GM19035 (cell line): ENCODE data around the gene HSD11B2.
"Not testable (repeated sequence)": the region's sequence is repeated elsewhere in the genome, so short reads cannot be mapped to it uniquely, and the experiment has no call there.

Experiments used
- ATAC-seq: cut with Tn5 transposase; IDR thresholded peaks from one replicate; pipeline ENCODE4 v1.9.1; 2021; ENCODE audit not compliant: unreplicated experiment

HSD11B2 gene

DNA sequence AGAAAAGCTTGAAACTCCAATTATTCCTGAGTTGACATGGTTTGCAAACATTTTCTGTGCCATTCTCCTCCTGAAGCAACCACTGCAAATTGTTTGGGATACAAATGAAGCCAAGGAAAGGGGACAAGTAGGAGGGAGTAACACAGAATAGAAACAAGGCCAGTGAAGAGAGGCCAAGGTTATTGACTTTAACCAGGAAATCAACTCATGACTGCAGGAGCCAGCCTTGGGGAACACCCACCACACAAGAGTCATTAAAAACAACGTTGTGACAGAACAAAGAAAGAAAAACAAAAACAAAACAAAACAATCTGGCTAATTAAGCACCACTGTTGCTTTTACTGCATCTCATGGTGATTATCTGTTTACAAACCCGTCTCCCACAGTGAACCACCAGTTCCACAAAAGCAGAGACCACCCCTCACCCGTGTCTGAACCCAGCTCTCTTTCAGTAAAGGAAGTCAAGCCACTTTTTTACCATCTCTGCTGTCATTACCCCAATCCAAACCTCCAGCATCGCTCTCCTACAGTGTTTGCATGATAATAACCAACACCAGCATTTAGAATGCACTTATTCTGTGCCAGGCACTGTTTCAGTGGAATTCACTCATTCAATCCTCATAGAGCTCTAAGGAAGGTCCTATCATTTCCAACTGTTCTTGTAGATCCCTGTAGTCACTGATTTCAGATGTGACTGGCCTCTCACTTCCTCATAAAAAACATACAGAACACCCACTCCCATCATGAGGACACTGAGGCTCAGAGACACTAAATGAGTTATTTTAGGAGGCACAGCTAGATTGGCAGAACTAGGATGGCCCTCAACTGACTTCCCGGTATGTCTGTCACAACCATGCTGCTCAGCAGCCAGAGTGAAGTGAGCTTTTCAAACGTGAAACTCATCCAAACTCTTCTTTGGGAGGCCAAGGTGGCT is 16.7 kb upstream of the HSD11B2 start:
- ATAC-seq, result no peak

DNA sequence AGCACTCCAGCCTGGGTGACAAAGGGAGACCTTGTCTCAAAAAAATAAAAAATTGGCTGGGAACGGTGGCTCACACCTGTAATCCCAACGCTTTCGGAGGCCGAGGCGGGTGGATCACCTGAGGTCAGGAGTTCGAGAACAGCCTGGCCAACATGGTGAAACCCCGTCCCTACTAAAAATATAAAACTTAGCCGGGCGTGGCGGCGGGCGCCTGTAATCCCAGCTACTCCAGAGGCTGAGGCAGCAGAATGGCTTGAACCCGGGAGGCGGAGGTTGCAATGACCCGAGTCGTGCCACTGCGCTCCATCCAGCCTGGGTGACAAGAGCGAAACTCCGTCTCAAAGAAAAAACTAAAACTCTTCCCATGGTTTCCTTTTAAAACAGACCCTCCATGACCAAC is 15.5 kb upstream of the HSD11B2 start:
- ATAC-seq, result not testable (repeated sequence)

- peak; percentile 76 for ATAC-seq
These were observed 14.8 kb upstream of the HSD11B2 start, which contains the start of gene ZDHHC1 for GRCh38 chr16:67415872-67416793. TSS of gene ZDHHC1 (minus strand) at chr16:67416477. CDS start at chr16:67407775, 8,702 bp downstream.

- ATAC-seq, result no peak
These were observed 13.4 kb upstream of the HSD11B2 start for GRCh38 chr16:67417333-67418061.

DNA sequence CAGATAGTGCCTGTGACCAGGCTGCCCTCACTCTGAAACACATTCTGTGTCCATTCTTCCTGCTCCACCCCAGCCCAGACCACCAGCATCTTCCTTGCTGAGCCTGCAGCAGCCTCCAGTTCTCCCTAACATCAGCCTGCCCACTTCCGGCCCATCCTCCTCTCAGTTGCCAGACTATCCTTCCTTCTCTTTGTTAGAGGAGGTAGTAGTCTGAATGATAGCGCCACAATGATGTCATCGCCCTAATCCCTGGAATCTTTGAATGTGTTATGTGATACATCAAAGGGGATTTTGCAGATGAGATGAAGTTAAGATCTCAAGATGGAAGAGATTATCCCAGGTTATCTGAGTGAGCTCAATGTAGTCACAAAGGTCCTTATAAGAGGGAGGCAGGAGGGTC is 11.4 kb upstream of the HSD11B2 start:
- no peak for ATAC-seq

DNA sequence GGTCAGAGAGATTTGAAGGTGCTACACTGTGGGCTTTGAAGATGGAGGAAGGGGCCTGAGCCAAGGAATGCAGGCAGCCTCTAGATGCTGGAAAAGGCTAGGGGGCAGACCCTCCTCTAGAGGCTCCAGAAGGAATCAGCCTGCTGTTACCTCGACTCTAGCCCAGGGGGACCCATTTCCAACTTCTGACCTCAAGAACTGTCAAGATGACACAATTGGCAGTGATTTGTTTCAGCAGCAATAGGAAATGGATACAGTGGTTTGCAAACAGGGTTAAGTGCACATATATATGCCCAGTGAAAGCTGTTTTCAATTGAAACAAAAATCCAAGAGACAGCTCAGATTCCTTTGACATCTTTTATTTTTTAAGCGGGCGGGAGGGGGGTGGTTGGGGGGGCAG is 11.0 kb upstream of the HSD11B2 start:
- ATAC-seq, result no peak

- no peak for ATAC-seq
These were observed 9.9 kb upstream of the HSD11B2 start for GRCh38 chr16:67421030-67421429.

DNA sequence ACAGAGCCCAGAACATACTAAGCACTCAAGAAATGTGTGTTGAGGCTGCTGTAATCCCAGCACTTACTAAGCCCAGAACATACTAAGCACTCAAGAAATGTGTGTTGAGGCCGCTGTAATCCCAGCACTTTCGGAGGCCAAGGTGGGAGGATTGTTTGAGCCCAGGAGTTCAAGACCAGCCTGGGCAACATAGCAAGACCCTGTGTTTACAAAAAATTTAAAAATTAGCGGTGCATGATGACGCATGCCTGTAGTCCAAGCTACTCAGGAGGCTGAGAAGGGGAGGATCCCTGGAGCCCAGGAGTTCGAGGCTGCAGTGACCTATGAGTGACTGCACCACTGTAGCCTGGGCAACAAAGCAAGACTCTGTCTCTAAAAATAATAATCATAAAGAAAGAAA is 7.9 kb upstream of the HSD11B2 start:
- ATAC-seq, result no peak

- no peak for ATAC-seq
These were observed 7.2 kb upstream of the HSD11B2 start for GRCh38 chr16:67423611-67424260.

DNA sequence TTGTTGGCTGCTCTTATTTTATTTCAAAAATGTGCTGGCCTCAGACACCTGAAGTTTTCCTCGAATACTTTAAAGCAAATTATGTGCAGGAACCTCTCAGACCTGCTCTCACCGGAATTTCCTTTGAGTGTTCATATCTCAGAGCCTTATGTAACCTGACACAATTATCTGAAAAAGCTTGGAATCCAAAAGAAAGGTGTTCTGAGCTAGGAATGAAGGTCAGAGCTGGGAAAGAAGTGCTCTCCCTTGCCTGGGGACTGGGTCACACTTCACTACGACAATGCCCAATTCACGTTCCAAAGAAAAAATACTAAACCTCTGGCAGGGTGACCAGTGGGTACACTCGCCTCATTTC is 6.7 kb upstream of the HSD11B2 start:
- ATAC-seq, result no peak

- ATAC-seq, result no peak
These were observed 5.9 kb upstream of the HSD11B2 start for GRCh38 chr16:67425061-67425460.

DNA sequence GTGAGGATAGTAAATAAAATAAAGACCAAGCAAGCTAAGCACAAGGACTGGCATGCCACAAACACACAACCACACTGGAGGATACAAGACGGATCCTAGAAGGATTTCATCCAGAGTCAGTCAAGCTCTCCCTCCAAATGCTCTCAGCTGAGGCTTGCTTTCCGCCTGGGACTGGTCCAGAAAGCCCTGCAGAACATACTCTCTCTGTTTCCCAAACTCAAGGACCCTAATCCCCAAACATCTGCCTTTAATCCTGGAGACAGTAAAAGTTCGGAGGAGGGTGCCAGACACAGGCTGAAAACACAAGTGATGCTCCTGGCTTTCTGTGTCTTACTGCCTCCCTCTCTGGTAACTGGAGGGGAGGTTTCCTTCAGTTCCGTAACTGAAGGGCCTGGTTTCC is 5.3 kb upstream of the HSD11B2 start:
- ATAC-seq, result no peak

- no peak for ATAC-seq
These were observed 4.9 kb upstream of the HSD11B2 start for GRCh38 chr16:67426022-67426421.

GRCh38 chr16:67426950-67427349 is 4.0 kb upstream of the HSD11B2 start:
- ATAC-seq, result no peak

DNA sequence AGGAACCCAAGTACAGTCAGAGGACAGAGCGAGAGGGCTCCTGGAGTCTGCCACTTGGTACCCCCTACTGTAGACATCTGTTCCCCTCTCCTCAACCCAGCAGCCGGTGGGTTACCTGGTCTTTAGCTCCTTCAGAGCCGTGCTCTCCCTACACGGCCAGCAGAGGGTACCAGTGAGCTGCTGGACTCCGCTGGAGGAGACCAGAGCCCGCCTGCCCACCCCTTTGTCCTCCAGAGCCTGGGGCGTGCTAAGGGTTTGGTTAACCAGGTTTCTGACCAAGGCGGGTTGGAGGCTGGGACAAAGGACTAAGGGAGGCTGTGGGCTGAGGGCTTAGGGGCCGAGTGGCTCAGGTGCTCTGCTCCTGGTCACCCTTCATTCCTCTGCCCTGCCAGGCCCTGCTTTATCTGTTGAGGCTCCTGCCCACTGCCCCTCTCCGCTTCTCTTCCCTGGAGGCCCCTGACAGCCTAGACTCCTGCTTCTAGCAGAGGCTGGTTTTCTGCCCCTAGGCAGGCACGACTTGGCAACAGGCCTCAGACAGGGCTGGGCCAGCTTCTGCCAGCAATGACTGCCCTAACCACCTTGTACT is 2.7 kb upstream of the HSD11B2 start:
- no peak for ATAC-seq

DNA sequence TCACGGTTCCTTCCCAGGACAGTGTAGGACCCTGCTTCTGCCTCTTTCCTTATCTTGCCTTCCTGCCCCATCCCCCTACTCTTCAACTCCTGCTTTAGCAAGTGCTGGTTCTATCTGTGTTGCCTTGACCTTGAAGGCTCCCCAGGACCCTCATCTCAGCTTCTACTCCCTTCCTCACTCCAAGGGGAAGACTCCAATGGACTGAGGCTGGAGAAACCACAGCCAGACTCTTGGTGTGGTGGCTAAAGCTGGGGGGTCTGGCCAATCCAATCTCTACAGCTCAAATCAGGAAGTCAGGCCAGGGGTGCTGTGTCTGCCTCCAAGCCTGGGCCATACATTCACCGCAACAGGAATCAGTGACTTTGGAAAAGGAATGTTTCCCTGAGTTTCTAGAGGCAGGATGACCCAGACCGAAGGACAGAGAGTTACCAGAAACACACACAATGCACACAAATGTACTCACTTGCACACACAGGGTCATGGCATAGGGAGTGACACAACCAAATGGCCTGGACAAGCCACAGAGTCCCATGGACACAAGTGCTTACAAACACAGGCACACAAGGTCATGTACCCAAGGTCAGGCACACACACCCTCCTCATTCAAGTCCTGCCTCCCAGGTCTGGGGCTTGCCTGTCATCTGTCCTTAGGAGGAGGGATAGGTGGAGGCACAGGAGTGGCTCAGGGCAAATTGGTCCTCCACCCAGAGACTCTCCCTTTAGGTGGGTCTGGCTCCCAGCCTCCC is 1.7 kb upstream of the HSD11B2 start:
- ATAC-seq, result no peak

GRCh38 chr16:67429799-67430503 is 970 bp upstream of the HSD11B2 start:
- no peak for ATAC-seq

DNA sequence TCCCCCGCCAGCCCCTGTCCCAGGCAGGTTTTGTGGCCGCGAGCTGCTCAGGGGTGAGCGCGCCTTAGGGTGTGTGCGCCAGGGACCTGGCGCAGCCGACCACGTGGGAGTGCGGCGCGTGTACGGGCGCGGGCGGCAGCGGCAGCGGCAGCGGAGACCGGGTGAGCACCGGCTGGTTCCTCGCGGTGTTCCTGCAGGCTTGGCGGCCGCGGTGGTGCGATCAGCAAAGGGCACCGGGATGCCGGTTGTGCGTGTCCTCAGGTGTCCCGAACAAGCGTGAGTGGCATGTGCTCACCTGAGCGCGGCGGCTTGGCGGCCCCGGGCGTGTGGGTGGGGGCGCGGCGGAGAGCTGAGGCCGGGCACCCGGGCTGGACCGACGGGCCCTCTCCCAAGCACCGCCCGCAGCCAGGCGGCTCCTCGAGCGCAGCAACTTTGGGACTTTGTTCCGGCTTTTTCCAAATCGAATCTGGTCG is 381 bp upstream of the HSD11B2 start:
- no peak for ATAC-seq
